HFFc6 (cell line): ENCODE results near the gene CFHR4. TPM values are rescaled to one million over a fixed set of nuclear protein-coding genes. Genes with fewer than 3 reads are reported as not detected.
"Not testable (repeated sequence)": the region's sequence is repeated elsewhere in the genome, so short reads cannot be mapped to it uniquely, and the experiment has no call there.

ENCODE experiments used
- DNase-seq: peaks from one replicate; pipeline ENCODE4 v3.0.0-alpha.2; 2018
- H3K27ac Mint-ChIP-seq: 2 replicates; pipeline ENCODE4 v1.8.0; 2020; ENCODE audit warnings: mild to moderate bottlenecking, mixed read lengths
- H3K27me3 Mint-ChIP-seq: 2 replicates; pipeline ENCODE4 v1.8.0; 2021; ENCODE audit warnings: mild to moderate bottlenecking, moderate library complexity, mixed read lengths; ENCODE audit not compliant: insufficient read depth
- H3K36me3 Mint-ChIP-seq: 2 replicates; pipeline ENCODE4 v1.8.0; 2021; ENCODE audit warnings: low read depth, mixed read lengths
- H3K4me1 Mint-ChIP-seq: 2 replicates; pipeline ENCODE4 v1.8.0; 2020; ENCODE audit warnings: low read depth, mixed read lengths
- H3K4me3 Mint-ChIP-seq: 2 replicates; pipeline ENCODE4 v1.8.0; 2020; ENCODE audit warnings: mild to moderate bottlenecking, moderate library complexity, mixed read lengths
- H3K9me3 Mint-ChIP-seq: 2 replicates; pipeline ENCODE4 v1.8.0; 2020; ENCODE audit warnings: mild to moderate bottlenecking, mixed read lengths
- total RNA-seq, 6 experiments: library from RNA; stranded (reverse); fragmentation: NEBNext Ultra II Directional; extraction: Animal tissue kit (Norgen Biotek cat#: 25700); gene quantifications; 2 replicates in 1 of 6; 3 replicates in 5 of 6; pipeline ENCODE4 v1.2.3, GENCODE V29; 2021
- TF ChIP-seq, protein P1 (sequence below): fragments of 200-600 bp; sonication (generic); IDR thresholded peaks from 2 replicates; pipeline ENCODE4 v1.5.0; 2021; ENCODE audit warnings: antibody characterized with exemption, mild to moderate bottlenecking

CFHR4 gene
- total RNA-seq, 6 experiments from 2014 or later = not detected

DNA sequence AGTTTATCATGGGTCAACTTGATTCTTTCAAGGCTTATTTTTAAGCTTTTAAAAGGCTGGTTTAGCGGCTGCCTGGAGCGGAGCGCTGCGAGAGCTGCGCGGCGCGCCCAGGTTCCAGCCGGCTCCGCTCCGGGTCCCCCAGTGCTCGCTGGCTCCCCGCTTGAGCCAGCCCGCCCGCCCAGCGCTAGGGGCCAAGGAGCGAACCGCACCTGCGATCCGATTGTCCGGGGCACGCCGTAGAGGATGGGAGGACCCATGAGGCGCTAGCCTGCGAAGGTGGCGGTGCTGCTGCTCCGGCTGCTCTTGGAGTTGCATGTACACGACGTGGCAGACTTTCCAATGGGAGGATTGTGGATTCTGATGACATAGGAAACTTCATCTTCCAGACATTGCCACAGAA, 9.9 kb upstream of the CFHR4 start:
- DNase-seq = no peak
- Mint-ChIP-seq H3K4me3 (no peak overlapping the region), H3K27me3 (peaks cover 4% of the 10 kb centered on the region; the same call in 1 of the 2 replicates), H3K9me3 (peaks cover 8% of the 10 kb centered on the region; the same call in 1 of the 2 replicates), H3K27ac (no peak overlapping the region), H3K36me3 (no peaks in the 10 kb centered on the region), H3K4me1 (no peaks in the 10 kb centered on the region)
- TF ChIP-seq, protein P1, sequence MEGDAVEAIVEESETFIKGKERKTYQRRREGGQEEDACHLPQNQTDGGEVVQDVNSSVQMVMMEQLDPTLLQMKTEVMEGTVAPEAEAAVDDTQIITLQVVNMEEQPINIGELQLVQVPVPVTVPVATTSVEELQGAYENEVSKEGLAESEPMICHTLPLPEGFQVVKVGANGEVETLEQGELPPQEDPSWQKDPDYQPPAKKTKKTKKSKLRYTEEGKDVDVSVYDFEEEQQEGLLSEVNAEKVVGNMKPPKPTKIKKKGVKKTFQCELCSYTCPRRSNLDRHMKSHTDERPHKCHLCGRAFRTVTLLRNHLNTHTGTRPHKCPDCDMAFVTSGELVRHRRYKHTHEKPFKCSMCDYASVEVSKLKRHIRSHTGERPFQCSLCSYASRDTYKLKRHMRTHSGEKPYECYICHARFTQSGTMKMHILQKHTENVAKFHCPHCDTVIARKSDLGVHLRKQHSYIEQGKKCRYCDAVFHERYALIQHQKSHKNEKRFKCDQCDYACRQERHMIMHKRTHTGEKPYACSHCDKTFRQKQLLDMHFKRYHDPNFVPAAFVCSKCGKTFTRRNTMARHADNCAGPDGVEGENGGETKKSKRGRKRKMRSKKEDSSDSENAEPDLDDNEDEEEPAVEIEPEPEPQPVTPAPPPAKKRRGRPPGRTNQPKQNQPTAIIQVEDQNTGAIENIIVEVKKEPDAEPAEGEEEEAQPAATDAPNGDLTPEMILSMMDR = no peak

DNA sequence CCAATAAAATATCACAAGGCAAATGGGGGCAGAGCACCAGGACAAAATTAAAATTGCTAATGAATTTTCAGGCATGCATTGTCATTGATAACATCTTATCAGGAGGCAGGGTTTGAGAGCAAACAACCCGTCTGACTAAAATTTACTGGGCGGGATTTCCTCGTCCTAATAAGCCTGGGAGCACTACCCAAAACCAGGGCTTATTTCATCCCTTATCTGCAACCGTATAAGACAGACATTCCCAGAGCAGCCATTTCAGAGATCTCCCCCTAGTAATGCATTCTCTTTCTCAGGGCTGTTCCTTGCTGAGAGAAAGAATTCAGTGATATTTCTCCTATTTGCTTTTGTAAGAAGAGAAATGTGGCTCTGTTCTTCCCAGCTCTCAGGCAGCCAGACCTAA, 1.3 kb upstream of the CFHR4 start:
- H3K36me3 Mint-ChIP-seq, H3K27ac Mint-ChIP-seq, DNase-seq, H3K27me3 Mint-ChIP-seq, H3K4me1 Mint-ChIP-seq, H3K9me3 Mint-ChIP-seq, H3K4me3 Mint-ChIP-seq: not testable (repeated sequence)

DNA sequence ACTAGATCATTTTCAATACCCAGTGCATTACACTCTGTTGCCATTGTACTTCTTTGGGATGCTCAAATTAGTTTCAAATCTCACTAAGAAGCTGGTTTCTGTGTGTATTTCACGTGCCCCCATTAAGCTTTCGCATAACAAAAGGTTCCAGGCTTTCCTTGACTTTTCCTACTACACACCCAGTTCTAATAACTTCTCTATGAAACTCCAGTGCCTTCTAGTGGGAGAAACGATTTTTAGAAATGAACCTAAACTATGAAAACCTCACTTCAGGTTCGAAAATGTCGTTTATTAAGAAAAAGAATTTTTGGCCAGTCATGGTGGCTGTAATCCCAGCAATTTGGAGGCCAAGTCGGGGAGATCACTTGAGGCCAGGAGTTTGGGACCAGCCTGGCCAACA, 2.8 kb downstream of the CFHR4 start:
- Mint-ChIP-seq H3K27me3 (no peaks in the 10 kb centered on the region), H3K4me1 (no peaks in the 10 kb centered on the region; the same call in 1 of the 2 replicates), H3K9me3 (no peaks in the 10 kb centered on the region), H3K36me3 (no peaks in the 10 kb centered on the region), H3K27ac (no peak overlapping the region), H3K4me3 (no peak overlapping the region)
- no peak for DNase-seq
- TF ChIP-seq, protein P1 = peak; percentile 14; the same call in 1 of the 2 replicates

DNA sequence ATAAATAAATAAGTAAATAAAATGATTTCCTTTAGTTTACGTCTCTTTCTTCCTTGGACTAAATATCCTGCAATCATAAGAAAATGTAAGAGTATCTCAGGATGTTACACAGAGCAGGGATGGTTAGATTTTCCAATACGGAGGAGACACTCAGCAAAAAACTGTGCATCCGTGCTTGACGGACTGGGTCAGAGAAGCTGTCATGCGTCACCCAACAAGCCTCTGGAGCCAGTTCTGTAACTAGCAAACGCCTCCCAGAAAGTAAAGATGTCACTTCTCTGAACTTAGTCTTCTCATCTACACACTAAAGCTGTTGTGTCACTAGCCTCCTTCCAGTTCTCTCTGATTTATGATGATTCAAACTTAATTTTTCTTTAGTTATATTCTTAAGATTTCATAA, 3.4 kb downstream of the CFHR4 start:
- Mint-ChIP-seq H3K4me3 (no peak overlapping the region), H3K4me1 (no peaks in the 10 kb centered on the region; the same call in 1 of the 2 replicates), H3K27ac (no peak overlapping the region), H3K36me3 (no peaks in the 10 kb centered on the region), H3K27me3 (no peaks in the 10 kb centered on the region), H3K9me3 (no peaks in the 10 kb centered on the region)
- DNase-seq = no peak
- TF ChIP-seq, protein P1 = no peak

DNA sequence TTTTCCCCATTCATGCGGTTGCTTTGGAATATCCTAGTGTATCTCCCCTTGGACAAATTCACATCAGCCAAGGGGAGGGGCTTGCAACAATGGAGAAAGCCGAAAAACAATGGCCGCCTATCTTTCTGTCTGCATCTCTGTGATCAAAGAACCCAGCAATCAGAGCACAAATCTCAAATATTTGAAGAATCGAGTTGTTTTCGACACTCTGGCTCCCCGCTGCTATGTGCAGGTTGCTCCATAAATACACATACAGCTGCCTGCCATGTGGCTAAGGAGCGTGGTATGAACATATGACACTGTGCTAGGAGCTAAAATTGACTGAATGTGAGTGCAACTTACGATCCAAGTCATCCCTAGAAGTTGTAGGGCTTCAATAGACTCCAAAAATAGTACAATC, 8.5 kb downstream of the CFHR4 start:
- H3K36me3 Mint-ChIP-seq = no peaks in the 10 kb centered on the region
- H3K9me3 Mint-ChIP-seq = no peaks in the 10 kb centered on the region
- peaks cover 2% of the 10 kb centered on the region for H3K27me3 Mint-ChIP-seq
- peak overlapping the region; percentile 4; the same call in 1 of the 2 replicates for H3K4me3 Mint-ChIP-seq
- TF ChIP-seq, protein P1 = no peak
- no peaks in the 10 kb centered on the region for H3K4me1 Mint-ChIP-seq
- DNase-seq = no peak
- no peak overlapping the region for H3K27ac Mint-ChIP-seq

DNA sequence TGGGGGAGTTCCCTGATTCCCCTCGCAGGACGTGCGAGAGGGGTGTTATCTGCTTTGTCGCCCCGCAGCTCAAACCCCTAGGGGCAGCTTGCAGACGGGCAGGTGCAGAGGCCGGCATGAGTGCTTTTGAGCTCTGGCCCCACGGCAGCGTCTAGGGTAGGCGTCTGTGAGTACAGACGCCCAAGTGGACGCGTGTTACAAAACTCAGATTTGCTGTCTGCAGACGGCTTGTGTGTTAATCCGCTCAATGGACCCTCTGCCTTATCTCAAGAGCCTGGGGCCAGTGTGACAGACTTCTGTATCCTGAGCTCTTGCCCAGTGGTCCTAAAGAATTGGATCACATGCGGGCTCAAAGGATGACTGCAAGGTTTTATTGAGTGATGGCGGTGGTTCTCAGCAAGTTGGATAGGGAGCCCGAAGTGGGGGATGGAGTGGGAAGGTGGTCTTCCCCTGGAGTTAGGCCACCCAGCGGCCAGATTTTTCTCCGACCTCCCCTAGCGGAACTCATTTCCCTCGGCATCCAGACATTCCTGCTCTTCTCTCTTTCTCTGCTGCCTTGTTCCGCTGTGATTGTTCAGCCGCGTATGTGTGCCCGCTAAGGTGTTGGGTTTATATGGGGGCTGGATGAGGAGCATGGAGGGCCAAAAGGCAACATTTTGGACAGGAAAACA, 9.4 kb downstream of the CFHR4 start:
- Mint-ChIP-seq H3K27ac (no peak overlapping the region), H3K4me3 (peak overlapping the region; percentile 75; the same call in 1 of the 2 replicates), H3K4me1 (no peaks in the 10 kb centered on the region), H3K9me3 (no peaks in the 10 kb centered on the region), H3K36me3 (no peaks in the 10 kb centered on the region), H3K27me3 (peaks cover 2% of the 10 kb centered on the region)
- TF ChIP-seq, protein P1 = no peak
- no peak for DNase-seq
